ENCODE results near the gene PIK3AP1. TPM values are rescaled to one million over a fixed set of nuclear protein-coding genes. Genes with fewer than 3 reads are reported as not detected.

The PIK3AP1 gene
- total RNA-seq, 4 donors from 2014 or later = 17.5 to 64.4 (median 23.7) TPM

GRCh38 chr10:96612055-96612830 lies 108.1 kb downstream of the PIK3AP1 start:
- TF ChIP-seq, protein P1, sequence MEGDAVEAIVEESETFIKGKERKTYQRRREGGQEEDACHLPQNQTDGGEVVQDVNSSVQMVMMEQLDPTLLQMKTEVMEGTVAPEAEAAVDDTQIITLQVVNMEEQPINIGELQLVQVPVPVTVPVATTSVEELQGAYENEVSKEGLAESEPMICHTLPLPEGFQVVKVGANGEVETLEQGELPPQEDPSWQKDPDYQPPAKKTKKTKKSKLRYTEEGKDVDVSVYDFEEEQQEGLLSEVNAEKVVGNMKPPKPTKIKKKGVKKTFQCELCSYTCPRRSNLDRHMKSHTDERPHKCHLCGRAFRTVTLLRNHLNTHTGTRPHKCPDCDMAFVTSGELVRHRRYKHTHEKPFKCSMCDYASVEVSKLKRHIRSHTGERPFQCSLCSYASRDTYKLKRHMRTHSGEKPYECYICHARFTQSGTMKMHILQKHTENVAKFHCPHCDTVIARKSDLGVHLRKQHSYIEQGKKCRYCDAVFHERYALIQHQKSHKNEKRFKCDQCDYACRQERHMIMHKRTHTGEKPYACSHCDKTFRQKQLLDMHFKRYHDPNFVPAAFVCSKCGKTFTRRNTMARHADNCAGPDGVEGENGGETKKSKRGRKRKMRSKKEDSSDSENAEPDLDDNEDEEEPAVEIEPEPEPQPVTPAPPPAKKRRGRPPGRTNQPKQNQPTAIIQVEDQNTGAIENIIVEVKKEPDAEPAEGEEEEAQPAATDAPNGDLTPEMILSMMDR (IDR thresholded peaks at IDR 0.05; ENCODE audit: low read depth) = no peak

DNA sequence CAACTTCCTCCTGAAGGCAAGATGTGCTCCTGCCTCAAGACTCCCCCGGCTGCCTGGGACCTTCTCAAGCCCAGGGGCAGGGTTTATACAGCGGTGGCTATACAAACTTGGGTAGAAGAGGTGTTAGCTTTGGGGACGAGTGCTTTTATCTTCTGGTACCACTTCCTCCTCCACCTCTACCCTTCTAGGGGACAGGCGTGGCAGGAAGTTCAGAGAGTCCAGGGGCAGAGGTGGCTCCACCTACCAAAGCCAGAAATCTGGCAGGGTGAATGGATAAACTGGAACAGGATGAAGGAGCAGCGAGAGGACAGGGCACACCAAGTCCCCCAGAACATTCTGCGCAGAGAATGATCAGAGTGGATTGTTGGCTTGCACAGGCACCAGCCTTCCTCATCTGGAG lies 109.5 kb downstream of the PIK3AP1 start:
- TF ChIP-seq, protein P1 (IDR thresholded peaks at IDR 0.05; ENCODE audit: low read depth) = no peak

DNA sequence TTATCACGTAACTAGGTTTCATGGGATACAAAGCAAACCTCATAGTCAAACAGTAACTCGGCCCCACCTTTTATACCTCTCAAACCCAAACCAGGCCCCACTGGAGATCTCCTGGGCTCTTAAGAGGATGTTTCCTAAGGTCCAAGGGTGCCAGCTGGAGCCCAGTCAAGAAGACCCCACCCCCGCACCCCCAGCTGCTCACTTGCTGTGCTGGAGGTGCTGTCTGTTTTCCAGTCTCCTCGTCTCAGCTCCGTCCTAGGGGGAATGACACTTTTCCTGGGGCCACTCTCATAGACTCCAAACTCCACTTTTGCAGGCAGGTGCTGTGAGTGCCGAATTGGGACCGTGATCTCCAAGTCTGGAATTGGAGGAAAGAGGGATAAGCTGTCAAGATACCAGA lies 110.8 kb downstream of the PIK3AP1 start:
- TF ChIP-seq, protein P1 (IDR thresholded peaks at IDR 0.05; ENCODE audit: low read depth) = no peak

GRCh38 chr10:96608805-96609204 lies 111.5 kb downstream of the PIK3AP1 start:
- TF ChIP-seq, protein P1 (IDR thresholded peaks at IDR 0.05; ENCODE audit: low read depth) = no peak

DNA sequence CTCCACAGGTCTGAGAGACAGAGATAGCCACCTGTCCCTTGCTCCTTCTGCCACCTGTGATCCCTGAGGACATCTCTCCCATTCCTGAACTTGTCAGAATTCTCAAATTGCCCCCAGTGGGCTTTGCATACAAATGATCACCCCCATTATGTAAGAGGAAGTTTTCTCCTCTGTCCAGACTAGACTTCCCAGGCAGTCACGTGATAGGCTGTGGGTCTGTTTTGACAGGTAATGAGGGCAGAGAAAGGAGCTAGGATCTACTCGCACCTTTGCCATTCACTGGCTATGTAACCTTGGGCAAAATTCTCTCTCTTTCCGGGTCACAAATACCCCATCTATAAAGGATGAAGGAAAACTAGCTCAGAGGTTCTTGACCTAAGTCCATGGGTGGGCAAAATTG lies 112.1 kb downstream of the PIK3AP1 start:
- TF ChIP-seq, protein P1 (IDR thresholded peaks at IDR 0.05; ENCODE audit: low read depth) = no peak

DNA sequence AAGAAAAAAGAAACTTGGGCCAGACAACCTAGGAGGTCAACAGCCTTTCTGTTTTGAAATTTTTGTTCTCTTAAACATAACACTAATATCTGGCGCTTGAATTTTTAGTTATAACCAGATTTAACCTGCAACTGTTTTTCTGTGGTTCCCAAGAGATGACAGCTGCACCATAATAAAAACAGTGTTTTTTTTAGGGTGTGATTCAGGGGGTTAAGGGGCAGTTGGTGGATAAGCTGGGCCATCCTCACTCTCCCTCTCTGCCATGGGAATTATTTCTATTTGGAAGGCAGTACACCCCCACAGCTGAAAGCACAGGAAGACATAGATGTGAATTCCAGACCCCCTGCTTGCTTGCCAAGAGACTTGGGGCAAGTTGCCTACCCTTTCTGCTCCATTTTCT lies 113.4 kb downstream of the PIK3AP1 start:
- TF ChIP-seq, protein P1 (IDR thresholded peaks at IDR 0.05; ENCODE audit: low read depth) = no peak

DNA sequence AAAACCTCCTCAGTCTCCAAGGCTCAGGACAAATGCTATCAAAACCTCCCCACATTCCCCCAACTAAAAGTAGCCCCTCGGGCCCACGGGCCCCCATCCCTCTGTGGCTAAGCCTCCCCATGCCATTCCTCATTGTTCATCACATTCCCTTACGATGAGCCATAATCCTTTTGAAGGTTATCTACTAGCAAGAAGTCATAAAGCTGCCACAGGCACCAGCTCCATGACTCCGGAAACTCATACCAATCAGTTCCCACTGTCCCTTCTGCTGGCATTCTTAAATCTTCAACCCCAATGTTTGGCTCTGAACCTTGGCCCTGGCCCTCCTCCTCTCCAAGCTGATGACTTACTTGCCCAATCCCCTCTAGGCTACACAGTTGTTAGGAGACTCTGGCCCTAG lies 114.1 kb downstream of the PIK3AP1 start:
- TF ChIP-seq, protein P1 (IDR thresholded peaks at IDR 0.05; ENCODE audit: low read depth) = no peak
